Right renal pelvis (tissue), 4 donors: Measurements from ENCODE around the gene DHX57. TPM values are rescaled to one million over a fixed set of nuclear protein-coding genes. Genes with fewer than 3 reads are reported as not detected.

Source experiments
- DNase-seq, 4 donors: peaks; one replicate each; pipeline ENCODE4 v3.0.0-alpha.2; 2013; ENCODE audit warnings: low read depth in 4 of 4, low spot score in 3 of 4, missing footprints in 1 of 4
- polyA plus RNA-seq, 4 donors: library from polyadenylated mRNA; unstranded; fragments of 120-200 nt; gene quantifications; one replicate each; pipeline ENCODE4 v1.2.1, GENCODE V29; 2013; ENCODE audit not compliant: insufficient read length in 4 of 4

The DHX57 gene, protein sequence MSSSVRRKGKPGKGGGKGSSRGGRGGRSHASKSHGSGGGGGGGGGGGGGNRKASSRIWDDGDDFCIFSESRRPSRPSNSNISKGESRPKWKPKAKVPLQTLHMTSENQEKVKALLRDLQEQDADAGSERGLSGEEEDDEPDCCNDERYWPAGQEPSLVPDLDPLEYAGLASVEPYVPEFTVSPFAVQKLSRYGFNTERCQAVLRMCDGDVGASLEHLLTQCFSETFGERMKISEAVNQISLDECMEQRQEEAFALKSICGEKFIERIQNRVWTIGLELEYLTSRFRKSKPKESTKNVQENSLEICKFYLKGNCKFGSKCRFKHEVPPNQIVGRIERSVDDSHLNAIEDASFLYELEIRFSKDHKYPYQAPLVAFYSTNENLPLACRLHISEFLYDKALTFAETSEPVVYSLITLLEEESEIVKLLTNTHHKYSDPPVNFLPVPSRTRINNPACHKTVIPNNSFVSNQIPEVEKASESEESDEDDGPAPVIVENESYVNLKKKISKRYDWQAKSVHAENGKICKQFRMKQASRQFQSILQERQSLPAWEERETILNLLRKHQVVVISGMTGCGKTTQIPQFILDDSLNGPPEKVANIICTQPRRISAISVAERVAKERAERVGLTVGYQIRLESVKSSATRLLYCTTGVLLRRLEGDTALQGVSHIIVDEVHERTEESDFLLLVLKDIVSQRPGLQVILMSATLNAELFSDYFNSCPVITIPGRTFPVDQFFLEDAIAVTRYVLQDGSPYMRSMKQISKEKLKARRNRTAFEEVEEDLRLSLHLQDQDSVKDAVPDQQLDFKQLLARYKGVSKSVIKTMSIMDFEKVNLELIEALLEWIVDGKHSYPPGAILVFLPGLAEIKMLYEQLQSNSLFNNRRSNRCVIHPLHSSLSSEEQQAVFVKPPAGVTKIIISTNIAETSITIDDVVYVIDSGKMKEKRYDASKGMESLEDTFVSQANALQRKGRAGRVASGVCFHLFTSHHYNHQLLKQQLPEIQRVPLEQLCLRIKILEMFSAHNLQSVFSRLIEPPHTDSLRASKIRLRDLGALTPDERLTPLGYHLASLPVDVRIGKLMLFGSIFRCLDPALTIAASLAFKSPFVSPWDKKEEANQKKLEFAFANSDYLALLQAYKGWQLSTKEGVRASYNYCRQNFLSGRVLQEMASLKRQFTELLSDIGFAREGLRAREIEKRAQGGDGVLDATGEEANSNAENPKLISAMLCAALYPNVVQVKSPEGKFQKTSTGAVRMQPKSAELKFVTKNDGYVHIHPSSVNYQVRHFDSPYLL (N-terminal part only)
- 10 to 100 TPM; 30.5 to 34.1 (median 33.4) TPM for polyA plus RNA-seq

DNA sequence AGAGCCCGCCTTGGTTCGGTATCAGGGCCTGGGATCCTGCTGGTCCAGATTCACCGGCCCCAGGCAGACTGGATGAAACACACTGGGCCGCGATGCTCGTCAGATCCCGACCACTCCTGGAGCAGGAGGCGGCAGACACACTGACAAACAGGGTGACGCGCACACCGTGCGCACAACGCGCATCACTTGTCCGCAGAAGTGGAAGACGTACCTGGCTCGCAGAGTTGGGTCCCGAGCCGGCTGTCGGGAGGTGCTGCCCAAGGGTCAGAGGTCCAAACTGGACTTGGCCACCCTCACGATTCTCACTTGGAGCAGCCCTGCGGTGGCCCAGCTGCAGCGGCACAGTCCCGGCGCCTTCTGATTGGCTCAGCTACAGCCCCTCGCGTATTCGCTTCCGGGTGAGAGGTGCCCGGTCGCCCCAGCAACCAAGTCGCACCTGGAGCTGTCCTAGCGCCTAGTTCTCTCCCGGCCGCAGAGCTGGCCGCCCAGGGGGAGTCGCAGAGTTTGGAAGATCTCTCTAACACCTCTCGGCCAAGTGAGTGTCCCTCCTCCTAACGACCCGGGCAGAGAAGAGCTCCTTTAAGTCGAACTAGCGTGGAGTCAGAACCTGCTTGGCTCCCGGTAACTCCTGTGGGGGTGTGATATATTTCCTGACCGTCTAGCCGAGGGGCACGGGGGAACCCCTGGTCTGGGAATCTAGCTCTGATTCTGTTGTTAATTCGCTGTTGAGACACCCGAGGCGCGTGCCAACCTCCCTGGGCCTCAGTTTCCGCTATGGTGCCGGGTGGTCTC is at the start of gene DHX57, which contains the start of gene MORN2:
TSS of gene DHX57 (minus strand) at position 359 of the 792 bp plus-strand sequence. CDS start 7,529 bp downstream, outside the sequence.
TSS of gene MORN2 (plus strand) at position 401 of the 792 bp plus-strand sequence.
- DNase-seq, result peak; percentile 72 to 83 (median 76)

DNA sequence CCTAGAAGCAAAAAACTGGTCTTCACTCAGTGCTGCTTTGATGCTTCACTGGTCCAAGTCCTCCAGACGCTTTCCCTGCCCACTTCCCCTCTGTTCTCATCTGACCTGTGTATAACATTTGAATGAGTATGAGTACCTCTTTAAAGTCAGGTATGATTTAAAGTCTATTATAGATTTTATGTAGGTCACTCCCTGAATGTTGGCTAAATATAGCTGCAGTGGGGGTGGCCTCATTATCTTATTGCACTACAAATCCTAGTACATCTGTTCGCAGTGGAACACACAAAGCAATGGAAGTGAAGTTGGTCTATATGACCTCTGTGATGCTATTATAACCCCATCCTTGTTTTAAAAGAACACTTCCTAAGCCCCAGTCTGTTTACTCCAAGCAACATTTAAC is 47.2 kb upstream of the DHX57 start:
- DNase-seq, result no peak

GRCh38 chr2:38922389-38922788 is 46.7 kb upstream of the DHX57 start:
- no peak for DNase-seq

- no peak for DNase-seq
Observed at GRCh38 chr2:38912619-38913018, 36.9 kb upstream of the DHX57 start.

GRCh38 chr2:38911191-38911590 is 35.5 kb upstream of the DHX57 start:
- DNase-seq, result no peak

- DNase-seq, result no peak
Observed at GRCh38 chr2:38909872-38910271, 34.1 kb upstream of the DHX57 start.

GRCh38 chr2:38907743-38908562 is 32.2 kb upstream of the DHX57 start:
- DNase-seq, result no peak

DNA sequence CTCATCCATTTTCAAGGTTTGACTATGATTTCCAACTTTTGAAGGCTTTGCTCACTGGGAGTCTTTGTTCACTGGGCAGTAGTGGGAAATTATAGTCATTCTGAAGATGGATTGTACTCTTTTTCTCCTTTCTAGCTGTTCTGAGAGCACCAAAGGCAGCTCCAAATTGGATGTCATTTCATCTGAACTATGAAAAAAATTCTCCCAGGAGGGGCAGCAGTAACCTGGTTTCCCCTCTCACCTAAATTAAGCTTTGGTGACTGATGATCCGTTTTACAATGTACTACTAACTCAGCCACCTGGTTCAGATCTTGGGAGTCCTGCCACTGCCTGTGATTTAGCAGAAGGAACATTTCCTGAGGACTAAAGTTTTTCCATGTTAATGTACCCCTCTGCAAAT is 31.5 kb upstream of the DHX57 start:
- no peak for DNase-seq

DNA sequence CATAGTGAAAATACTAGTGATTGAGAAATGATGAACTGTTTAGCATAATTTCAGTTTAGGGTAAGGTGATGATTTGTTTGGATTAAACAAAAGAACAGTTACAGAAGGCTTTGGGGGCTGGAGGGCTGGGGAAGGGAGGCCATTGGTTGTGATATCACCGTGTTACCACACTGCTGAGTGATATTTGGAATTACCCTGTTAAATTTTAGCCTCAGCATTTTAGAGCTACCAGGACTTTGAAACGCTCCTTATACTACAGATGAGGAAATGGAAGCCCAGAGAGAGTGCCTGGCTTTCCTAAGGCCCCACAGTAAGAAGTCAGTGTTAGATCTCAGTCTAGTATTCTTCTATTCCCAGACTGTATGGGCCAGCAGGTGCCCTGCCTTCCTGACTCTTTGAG is 29.5 kb upstream of the DHX57 start:
- no peak for DNase-seq

- DNase-seq, result no peak
Observed at GRCh38 chr2:38900726-38901125, 25.0 kb upstream of the DHX57 start.

DNA sequence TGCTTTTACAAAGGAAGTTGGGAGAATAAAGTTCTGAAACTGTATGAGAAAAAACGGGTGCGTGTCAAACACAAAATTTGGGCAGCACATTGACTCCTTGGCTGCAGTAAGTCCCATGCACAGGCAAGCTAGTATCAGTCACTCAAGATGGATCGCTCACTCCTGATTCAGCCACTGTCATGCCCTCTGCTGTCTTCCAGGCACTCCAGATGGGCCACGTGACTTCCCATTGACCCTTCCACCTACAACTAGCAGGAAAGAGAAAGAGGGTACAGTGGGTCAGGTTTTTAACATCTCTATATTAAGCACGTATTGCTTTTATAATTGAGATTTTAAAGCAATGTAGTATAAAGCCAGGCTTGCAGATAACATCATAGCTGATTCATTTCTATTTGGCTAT is 22.5 kb upstream of the DHX57 start:
- DNase-seq, result no peak

DNA sequence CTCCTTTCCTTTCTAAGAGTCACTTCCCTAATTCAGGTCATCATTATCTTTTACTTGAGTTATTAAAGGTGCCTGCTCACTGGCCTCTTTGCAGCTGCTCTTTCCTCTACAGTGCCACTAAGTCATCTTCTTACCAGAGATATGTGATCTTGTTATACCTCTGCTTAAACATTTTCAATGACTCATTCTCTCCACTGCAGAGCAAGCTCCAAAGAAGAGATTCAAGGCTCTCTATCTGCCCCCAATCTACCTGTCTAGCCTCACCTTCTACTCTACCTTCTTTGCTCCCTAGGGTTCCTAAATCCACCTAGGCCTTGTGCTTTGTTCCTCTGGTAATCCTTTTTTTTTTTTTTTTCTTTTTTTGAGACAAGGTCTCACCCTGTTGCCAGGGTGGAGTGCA is 17.1 kb upstream of the DHX57 start:
- DNase-seq, result no peak

DNA sequence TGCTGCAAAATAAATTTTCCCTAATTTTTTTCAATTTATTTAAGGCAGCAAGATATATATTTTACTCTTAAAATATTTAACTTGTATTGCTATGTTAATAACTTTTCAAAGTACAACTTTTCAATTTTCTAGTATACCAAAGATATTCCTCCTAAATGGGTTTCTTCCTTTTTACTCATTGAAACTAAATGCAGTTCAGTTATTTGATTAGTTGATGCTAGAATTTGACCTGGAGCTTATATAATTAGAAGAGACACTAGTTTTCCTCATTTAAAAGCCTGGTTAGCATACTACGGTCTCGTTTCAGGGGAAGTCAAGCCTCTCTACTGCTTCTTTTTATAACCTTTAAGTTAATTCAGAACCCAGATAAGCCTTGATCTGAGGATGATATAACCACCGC is 13.8 kb upstream of the DHX57 start, which contains the start of gene ARHGEF33:
TSS of gene ARHGEF33 (plus strand) at position 301 of the 400 bp plus-strand sequence. CDS start 29,573 bp downstream, outside the sequence.
- DNase-seq, result no peak

DNA sequence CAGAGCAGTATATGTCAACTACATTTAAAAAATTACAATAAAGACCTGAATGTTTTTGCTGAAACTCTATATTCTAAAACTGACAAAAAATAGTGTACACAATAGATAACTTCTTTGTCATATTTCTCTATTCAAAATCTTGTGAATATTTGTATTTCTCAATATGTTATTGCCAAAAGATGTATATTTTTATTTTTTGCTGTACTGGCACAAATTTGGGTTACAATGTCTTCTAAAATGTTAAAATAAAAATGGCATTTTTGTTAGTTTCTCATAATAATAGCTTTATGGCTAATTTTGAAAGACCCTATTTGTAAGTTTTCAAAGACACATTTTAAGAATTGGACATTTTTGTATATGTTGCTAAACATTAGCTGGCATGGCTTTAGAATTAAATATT is 13.3 kb upstream of the DHX57 start:
- DNase-seq, result no peak

GRCh38 chr2:38887902-38888554 is 12.3 kb upstream of the DHX57 start:
- DNase-seq, result no peak

DNA sequence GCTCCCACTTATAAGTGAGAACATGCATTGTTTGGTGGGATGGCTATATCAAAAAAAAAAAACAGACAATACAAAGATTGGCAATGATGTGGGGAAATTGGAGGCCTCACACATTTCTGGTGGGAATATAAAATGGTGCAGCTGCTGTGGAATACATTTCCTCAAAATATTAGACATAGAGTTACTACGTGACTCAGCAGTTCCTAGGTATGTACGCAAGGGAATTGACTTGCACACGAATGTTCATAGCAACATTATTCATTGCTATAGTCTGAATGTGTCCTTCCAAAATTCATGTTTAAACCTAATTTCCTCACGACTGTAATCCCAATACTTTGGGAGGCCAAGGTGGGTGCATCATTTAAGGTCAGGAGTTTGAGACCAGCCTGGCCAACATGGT is 11.6 kb upstream of the DHX57 start:
- DNase-seq, result no peak

DNA sequence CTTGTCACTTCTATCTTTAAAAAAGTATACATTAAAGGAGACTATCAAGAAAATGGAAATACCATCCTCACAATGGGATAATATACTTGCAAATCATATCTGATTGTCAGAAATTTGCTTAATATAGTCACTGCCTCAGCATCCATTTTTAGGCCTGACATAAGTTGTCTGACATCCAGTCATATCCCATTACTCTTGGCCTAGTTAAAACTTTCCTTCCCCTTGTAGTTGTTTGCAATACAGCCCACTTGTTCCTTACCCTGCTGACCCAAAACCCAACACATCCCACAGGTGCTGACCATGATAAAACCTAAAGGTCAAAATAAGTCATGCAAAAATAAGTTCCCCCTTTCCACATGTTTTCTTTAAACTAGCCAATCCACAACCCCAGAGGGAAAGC is 10.3 kb upstream of the DHX57 start:
- DNase-seq, result no peak

GRCh38 chr2:38876407-38876806 is 673 bp upstream of the DHX57 start:
- DNase-seq, result peak in 1 of 4 donors; percentile 1
